Measurements from ENCODE around the gene PHRF1. TPM values are rescaled to one million over a fixed set of nuclear protein-coding genes. Genes with fewer than 3 reads are reported as not detected.

PHRF1 gene
- polyA plus RNA-seq, 1 donor, result 40.5 TPM

DNA sequence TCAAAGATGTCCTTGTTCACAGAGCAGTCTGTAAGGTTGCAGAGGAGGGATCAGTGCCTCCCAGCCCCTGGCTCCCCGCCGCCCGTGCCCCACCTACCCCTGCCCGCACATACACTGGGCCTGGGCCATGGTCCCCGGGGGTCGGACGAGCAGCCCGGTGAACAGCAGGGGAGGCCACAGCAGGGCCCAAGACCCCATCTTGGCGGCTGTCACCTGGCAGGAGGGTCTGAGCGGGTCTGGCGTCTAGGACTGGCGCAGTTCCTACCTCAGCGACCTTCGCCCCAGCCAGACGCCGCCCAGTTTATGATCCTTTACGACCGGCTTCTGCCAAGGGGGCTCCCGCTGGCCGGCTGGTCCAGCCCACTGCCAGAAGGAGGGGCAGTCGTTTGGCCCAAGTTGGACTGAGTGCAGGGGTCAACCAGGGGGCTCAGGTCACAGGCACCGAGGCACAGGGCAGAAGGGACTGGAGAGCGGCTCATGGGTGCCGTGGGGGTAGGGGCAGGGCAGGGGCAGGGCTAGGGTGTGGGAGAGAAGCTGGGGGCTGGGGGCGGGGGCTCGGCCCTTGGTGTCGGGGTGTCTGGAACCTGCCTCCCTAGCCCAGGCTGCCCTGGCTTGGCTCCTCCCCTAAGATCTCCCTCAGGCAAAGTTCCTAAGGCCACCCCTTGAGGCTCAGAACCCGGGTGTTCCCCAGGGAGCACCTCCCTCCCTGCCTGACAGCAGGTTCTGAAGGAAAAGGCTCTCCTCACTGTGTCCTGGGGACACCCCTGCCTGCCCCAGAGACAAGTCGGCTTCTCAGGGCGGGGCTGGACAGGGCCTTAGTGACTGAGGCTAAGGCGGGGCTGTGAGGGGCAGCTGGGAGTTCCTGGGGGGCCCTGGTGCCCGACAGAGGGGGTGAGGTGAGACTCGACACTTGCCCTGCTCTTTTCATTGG, 48.7 kb downstream of the PHRF1 start, which contains the start of gene CDHR5:
CDHR5 (minus strand) TSS at position 251 of the 931 bp plus-strand sequence; CDS start at position 198, 53 bp downstream.
- H3K27ac ChIP-seq (ENCODE audit: low read length), result peak within 1 kb of the TSS; percentile 96
- peak within 1 kb of the TSS; percentile 73 for H3K4me3 ChIP-seq (ENCODE audit: low read length)

GRCh38 chr11:625636-626268, 49.5 kb downstream of the PHRF1 start:
- Histone ChIP-seq H3K9me3 (ENCODE audit: control insufficient read depth, low read depth, low read length) (peaks cover 11% of the 10 kb centered on the region), H3K27ac (ENCODE audit: low read length) (peak overlapping the region; percentile 96)
- no CpG with 5 or more reads among the region's 22 CpGs for WGBS (ENCODE audit: insufficient coverage, low lambda C conversion rate)

More for the DNA sequence above, 48.7 kb downstream of the PHRF1 start, which contains the start of gene CDHR5:
- Histone ChIP-seq H3K9me3 (ENCODE audit: control insufficient read depth, low read depth, low read length) (peaks cover 11% of the 10 kb centered on the region), H3K36me3 (ENCODE audit: control insufficient read depth, insufficient read depth, low read length) (peaks cover 26% of the 10 kb centered on the region), H3K27me3 (ENCODE audit: control insufficient read depth, insufficient read depth, low read length) (peaks cover 6% of the 10 kb centered on the region), H3K4me1 (ENCODE audit: control insufficient read depth, insufficient read depth, low read length) (peaks cover 28% of the 10 kb centered on the region)
- peak; percentile 95 to 97 for DNase-seq
- no CpG with 5 or more reads among the region's 33 CpGs for WGBS (ENCODE audit: insufficient coverage, low lambda C conversion rate)

DNA sequence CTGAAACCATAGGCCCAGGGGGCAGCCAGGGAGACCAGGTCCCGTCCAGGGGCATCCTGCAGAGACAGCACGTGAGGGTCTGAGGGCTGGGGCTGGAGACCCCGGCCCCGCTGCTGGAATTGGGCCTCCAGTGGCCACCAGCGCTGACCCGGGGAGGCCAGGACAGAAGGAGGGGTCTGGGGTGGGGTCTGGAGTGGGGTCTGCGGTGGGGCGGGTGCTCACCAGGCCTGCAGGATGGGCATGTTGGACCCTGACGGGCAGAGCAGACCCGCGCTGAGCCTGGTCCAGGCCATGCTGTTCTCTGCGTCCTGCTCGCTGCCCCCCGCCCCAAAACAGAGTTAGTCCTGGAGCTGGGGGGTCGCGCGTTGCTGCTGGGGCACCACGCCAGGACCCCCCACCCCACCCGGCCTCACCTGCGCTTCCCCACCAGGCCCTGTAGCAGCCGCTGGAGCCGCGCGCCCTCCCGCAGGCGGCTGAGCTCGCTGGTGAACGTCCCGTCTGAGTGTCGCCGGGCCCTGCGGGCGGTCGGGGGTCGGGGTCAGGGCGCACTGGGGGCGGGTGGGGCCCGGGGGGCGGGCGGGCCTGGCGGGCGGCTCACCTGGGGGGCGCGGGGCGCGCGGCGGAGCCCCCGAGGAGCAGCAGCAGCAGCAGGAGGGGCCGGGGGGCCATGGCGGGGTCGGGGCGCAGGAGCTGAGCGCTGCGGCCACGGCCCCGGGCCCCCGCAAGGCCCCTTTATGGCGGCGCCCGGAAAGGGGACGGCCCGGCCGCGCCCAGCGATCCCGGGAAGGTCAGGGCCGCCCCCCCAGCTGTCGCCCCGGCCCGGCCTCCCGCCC, 50.4 kb downstream of the PHRF1 start, which contains the start of gene SCT:
SCT (minus strand) TSS at position 707 of the 833 bp plus-strand sequence; CDS start at position 669, 38 bp downstream.
- H3K27me3 ChIP-seq (ENCODE audit: control insufficient read depth, insufficient read depth, low read length), result peaks cover 6% of the 10 kb centered on the region
- peaks cover 20% of the 10 kb centered on the region for H3K4me1 ChIP-seq (ENCODE audit: control insufficient read depth, insufficient read depth, low read length)
- WGBS (ENCODE audit: insufficient coverage, low lambda C conversion rate), result no CpG with 5 or more reads among the region's 72 CpGs
- peak within 1 kb of the TSS; percentile 96 for H3K27ac ChIP-seq (ENCODE audit: low read length)
- H3K4me3 ChIP-seq (ENCODE audit: low read length), result peak within 1 kb of the TSS; percentile 73
- H3K36me3 ChIP-seq (ENCODE audit: control insufficient read depth, insufficient read depth, low read length), result peaks cover 14% of the 10 kb centered on the region
- DNase-seq, result peak in 1 of 2 donors; percentile 48
- H3K9me3 ChIP-seq (ENCODE audit: control insufficient read depth, low read depth, low read length), result peaks cover 11% of the 10 kb centered on the region

More at GRCh38 chr11:625636-626268, 49.5 kb downstream of the PHRF1 start:
- peaks cover 21% of the 10 kb centered on the region for H3K36me3 ChIP-seq (ENCODE audit: control insufficient read depth, insufficient read depth, low read length)
- H3K27me3 ChIP-seq (ENCODE audit: control insufficient read depth, insufficient read depth, low read length), result peaks cover 6% of the 10 kb centered on the region
- peak; percentile 76 to 90 for DNase-seq
- H3K4me3 ChIP-seq (ENCODE audit: low read length), result peak overlapping the region; percentile 73
- peaks cover 28% of the 10 kb centered on the region for H3K4me1 ChIP-seq (ENCODE audit: control insufficient read depth, insufficient read depth, low read length)

DNA sequence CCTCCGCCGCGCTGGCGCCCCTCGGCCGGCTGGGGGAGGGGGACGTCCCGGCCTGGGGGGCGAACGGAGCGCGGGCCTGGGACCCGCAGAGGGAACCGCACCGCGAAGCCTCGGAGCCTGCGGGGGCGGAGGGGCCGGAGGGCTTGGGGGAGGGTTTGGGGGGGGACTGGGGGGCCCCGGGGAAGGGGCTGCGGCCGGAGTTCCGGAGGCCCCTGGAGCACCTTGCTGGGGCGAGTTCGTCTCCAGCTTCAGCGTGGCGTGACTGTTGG, 51.0 kb downstream of the PHRF1 start:
- H3K4me3 ChIP-seq (ENCODE audit: low read length), result no peak overlapping the region

DNA sequence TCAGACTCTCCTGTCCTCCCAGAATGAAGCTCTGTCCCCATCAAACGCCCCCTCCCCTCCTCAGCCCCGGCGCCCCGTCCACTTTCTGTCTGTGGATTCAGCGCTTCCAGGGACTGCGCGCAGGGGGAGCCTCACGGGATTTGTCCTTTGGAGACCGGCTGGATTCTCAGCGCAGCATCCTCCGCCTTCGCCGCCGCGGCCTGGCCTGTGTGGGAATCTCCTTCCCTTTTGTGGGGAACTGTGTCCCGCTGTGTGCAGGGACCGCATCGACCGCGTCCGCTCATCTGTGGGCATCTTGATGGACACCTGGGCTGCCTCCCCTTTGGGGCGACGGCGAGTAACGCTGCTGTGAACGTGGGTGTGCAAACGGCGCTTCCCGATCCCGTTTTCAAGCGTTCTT, 51.8 kb downstream of the PHRF1 start:
- peaks cover 11% of the 10 kb centered on the region for H3K9me3 ChIP-seq (ENCODE audit: control insufficient read depth, low read depth, low read length)
- H3K4me1 ChIP-seq (ENCODE audit: control insufficient read depth, insufficient read depth, low read length), result peaks cover 15% of the 10 kb centered on the region
- DNase-seq, result peak in 1 of 2 donors; percentile 2
- H3K4me3 ChIP-seq (ENCODE audit: low read length), result no peak overlapping the region
- no peak overlapping the region for H3K27ac ChIP-seq (ENCODE audit: low read length)
- WGBS (ENCODE audit: insufficient coverage, low lambda C conversion rate), result no CpG with 5 or more reads among the region's 31 CpGs
- H3K27me3 ChIP-seq (ENCODE audit: control insufficient read depth, insufficient read depth, low read length), result peaks cover 6% of the 10 kb centered on the region
- H3K36me3 ChIP-seq (ENCODE audit: control insufficient read depth, insufficient read depth, low read length), result peaks cover 5% of the 10 kb centered on the region

More for the DNA sequence above, 51.0 kb downstream of the PHRF1 start:
- no peak overlapping the region for H3K27ac ChIP-seq (ENCODE audit: low read length)
- H3K9me3 ChIP-seq (ENCODE audit: control insufficient read depth, low read depth, low read length), result peaks cover 11% of the 10 kb centered on the region
- WGBS (ENCODE audit: insufficient coverage, low lambda C conversion rate), result no CpG with 5 or more reads among the region's 28 CpGs
- peaks cover 6% of the 10 kb centered on the region for H3K27me3 ChIP-seq (ENCODE audit: control insufficient read depth, insufficient read depth, low read length)
- peak in 1 of 2 donors; percentile 1 for DNase-seq
- peaks cover 15% of the 10 kb centered on the region for H3K4me1 ChIP-seq (ENCODE audit: control insufficient read depth, insufficient read depth, low read length)
- H3K36me3 ChIP-seq (ENCODE audit: control insufficient read depth, insufficient read depth, low read length), result peaks cover 9% of the 10 kb centered on the region

DNA sequence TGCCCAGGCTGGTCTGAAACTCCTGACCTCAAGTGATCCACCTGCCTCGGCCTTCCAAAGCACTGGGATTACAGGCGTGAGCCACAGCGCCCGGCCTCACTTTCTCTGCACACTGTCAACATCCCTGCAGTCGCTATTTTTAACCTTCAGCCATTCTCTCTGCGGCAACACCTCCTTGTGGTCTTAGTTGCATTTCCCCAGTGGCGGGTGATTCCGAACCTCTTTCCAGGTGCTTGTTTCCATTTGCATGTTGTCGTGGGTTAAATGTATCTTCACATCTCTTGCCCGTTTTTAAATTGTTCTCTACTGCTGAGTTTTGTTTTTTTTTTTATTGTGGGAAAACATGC, 52.9 kb downstream of the PHRF1 start:
- H3K4me3 ChIP-seq (ENCODE audit: low read length), result no peak overlapping the region
- WGBS (ENCODE audit: insufficient coverage, low lambda C conversion rate), result 46% methylated on average over 2 of the region's 10 CpGs
- H3K9me3 ChIP-seq (ENCODE audit: control insufficient read depth, low read depth, low read length), result peaks cover 11% of the 10 kb centered on the region
- no peak overlapping the region for H3K27ac ChIP-seq (ENCODE audit: low read length)
- H3K4me1 ChIP-seq (ENCODE audit: control insufficient read depth, insufficient read depth, low read length), result peaks cover 11% of the 10 kb centered on the region
- peaks cover 6% of the 10 kb centered on the region for H3K27me3 ChIP-seq (ENCODE audit: control insufficient read depth, insufficient read depth, low read length)
- H3K36me3 ChIP-seq (ENCODE audit: control insufficient read depth, insufficient read depth, low read length), result no peaks in the 10 kb centered on the region
- DNase-seq, result peak in 1 of 2 donors; percentile 47

DNA sequence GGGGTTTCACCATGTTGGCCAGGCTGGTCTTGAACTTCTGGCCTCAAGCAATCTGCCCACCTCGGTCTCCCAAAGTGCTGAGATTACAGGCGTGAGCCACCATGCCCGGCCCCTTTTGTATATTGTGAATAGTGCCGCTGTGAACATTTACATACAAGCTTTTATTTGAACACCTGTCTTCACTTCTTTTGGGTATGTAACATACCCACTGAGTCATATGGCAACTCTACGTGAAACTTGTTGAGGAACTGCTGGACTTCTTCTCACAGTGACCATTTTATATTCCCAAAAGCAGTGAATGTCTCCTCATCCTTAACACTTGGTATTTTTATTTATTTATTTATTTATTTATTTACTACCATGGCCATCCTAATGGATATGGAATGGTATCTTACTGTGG, 54.6 kb downstream of the PHRF1 start:
- Histone ChIP-seq H3K4me3 (ENCODE audit: low read length) (no peak overlapping the region), H3K27me3 (ENCODE audit: control insufficient read depth, insufficient read depth, low read length) (peaks cover 7% of the 10 kb centered on the region), H3K9me3 (ENCODE audit: control insufficient read depth, low read depth, low read length) (peaks cover 11% of the 10 kb centered on the region), H3K4me1 (ENCODE audit: control insufficient read depth, insufficient read depth, low read length) (peaks cover 5% of the 10 kb centered on the region), H3K27ac (ENCODE audit: low read length) (no peak overlapping the region), H3K36me3 (ENCODE audit: control insufficient read depth, insufficient read depth, low read length) (no peaks in the 10 kb centered on the region)
- 100% methylated on average over 1 of the region's 5 CpGs for WGBS (ENCODE audit: insufficient coverage, low lambda C conversion rate)
- DNase-seq, result no peak

DNA sequence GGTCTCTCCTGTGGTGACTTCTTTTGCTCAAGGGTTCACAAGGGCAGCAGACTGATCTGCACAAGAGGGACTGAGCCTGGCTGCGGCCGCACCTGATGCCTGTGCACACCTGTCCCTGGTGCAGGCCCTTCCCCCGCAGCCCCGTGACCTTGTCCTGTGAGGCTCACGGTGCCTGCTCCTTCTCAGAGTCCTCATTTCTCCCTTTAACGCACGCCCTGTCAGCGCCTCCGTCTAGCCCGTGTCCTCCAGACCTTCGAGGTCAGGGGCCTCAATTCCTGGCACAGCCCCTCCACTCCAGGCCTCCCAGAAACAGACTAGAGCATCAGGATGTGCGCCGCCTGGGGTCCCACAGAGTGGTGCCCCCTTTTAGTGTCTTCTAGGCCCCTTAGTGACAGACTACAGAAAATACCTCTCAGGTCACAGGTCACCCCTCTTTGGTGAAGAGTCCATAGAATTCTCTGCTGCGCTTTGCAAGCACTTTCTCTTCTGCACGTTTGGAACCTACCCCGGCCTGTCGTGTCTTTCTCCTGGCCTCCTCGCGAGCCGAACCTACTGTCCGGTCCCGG, 59.8 kb downstream of the PHRF1 start:
- Histone ChIP-seq H3K9me3 (ENCODE audit: control insufficient read depth, low read depth, low read length) (peaks cover 8% of the 10 kb centered on the region), H3K4me1 (ENCODE audit: control insufficient read depth, insufficient read depth, low read length) (peaks cover 21% of the 10 kb centered on the region), H3K4me3 (ENCODE audit: low read length) (no peak overlapping the region), H3K27ac (ENCODE audit: low read length) (no peak overlapping the region), H3K36me3 (ENCODE audit: control insufficient read depth, insufficient read depth, low read length) (no peaks in the 10 kb centered on the region), H3K27me3 (ENCODE audit: control insufficient read depth, insufficient read depth, low read length) (peaks cover 46% of the 10 kb centered on the region)
- DNase-seq, result no peak
- WGBS (ENCODE audit: insufficient coverage, low lambda C conversion rate), result no CpG with 5 or more reads among the region's 22 CpGs

DNA sequence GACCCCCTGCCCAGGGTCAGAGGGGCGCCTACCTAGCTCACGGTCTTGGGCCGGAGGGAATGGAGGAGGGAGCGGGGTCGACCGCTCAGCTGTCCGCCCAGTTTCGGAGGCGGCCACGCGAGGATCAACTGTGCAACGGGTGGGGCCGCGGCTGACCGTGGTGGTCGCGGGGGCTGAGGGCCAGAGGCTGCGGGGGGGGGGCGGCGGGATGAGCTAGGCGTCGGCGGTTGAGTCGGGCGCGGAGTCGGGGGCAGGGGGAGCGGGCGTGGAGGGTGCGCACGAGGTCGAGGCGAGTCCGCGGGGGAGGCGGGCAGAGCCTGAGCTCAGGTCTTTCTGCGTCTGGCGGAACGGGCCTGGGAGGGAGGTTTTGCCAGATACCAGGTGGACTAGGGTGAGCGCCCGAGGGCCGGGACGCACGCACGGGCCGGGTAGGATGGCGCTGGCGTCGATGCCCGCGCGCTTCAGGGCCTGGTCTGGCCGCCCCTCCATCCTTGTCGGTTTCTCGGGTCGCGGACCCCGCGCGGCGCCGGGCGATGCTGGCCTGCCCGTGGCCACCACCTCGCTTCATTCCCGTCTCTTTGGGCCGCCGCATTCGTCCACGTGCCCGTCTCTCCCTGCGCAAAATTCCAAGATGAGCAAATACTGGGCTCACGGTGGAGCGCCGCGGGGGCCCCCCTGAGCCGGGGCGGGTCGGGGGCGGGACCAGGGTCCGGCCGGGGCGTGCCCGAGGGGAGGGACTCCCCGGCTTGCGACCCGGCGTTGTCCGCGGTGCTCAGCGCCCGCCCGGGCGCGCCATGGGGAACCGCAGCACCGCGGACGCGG, 60.5 kb downstream of the PHRF1 start, which contains the start of gene DRD4:
DRD4 (plus strand) TSS at position 759 of the 822 bp plus-strand sequence; CDS start at position 795, 36 bp downstream.
- Histone ChIP-seq H3K4me3 (ENCODE audit: low read length) (no peak within 1 kb of the TSS), H3K9me3 (ENCODE audit: control insufficient read depth, low read depth, low read length) (peaks cover 8% of the 10 kb centered on the region), H3K27ac (ENCODE audit: low read length) (no peak within 1 kb of the TSS), H3K36me3 (ENCODE audit: control insufficient read depth, insufficient read depth, low read length) (no peaks in the 10 kb centered on the region), H3K4me1 (ENCODE audit: control insufficient read depth, insufficient read depth, low read length) (peaks cover 21% of the 10 kb centered on the region), H3K27me3 (ENCODE audit: control insufficient read depth, insufficient read depth, low read length) (peaks cover 47% of the 10 kb centered on the region)
- DNase-seq, result peak in 1 of 2 donors; percentile 53
- no CpG with 5 or more reads among the region's 100 CpGs for WGBS (ENCODE audit: insufficient coverage, low lambda C conversion rate)

All from large intestine (tissue), 3 donors.